Lung microvascular endothelial cell (primary cell): ENCODE measurements around the gene SUPV3L1. TPM values are rescaled to one million over a fixed set of nuclear protein-coding genes. Genes with fewer than 3 reads are reported as not detected.
A peak's percentile ranks its signal among the peaks of the same experiment; 100 is the strongest.
"Not testable (repeated sequence)": the region's sequence is repeated elsewhere in the genome, so short reads cannot be mapped to it uniquely, and the experiment has no call there.

Source experiments
- DNase-seq, 2 donors: peaks; one replicate each; pipeline versions ENCODE4 v3.0.0 to v3.0.0-alpha.2; 2010; ENCODE audit warnings: low read depth in 2 of 2
- total RNA-seq: library from RNA; depleted of rRNA; stranded (reverse); fragments of >200 nt; gene quantifications from 2 replicates; pipeline ENCODE4 v1.2.1, GENCODE V29; 2014

The SUPV3L1 gene
- total RNA-seq, 1 donor from 2014 or later, result 20.8 TPM

GRCh38 chr10:69230128-69230527 lies 50.1 kb downstream of the SUPV3L1 start:
- DNase-seq, result no peak

DNA sequence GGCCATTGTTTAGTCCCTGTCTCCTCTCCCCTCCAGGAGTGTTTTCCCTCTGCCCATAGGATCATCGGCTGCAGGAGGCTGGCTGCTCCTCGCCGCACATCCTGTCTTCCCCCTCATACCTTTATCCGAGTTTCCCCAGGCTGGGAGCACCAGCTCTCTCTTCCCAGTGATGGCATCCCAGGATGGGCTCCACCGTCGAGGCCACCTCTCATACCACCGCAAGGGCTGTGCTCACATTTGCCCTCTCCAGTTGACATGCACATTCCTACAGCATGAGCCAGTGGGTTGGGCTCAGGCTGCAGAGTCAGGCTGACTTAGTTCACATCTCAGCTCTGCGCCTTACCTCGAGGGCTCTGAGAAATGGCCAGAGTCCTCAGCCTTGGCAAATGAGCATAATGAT lies 52.2 kb downstream of the SUPV3L1 start:
- DNase-seq, result peak in 1 of 2 donors; percentile 73

DNA sequence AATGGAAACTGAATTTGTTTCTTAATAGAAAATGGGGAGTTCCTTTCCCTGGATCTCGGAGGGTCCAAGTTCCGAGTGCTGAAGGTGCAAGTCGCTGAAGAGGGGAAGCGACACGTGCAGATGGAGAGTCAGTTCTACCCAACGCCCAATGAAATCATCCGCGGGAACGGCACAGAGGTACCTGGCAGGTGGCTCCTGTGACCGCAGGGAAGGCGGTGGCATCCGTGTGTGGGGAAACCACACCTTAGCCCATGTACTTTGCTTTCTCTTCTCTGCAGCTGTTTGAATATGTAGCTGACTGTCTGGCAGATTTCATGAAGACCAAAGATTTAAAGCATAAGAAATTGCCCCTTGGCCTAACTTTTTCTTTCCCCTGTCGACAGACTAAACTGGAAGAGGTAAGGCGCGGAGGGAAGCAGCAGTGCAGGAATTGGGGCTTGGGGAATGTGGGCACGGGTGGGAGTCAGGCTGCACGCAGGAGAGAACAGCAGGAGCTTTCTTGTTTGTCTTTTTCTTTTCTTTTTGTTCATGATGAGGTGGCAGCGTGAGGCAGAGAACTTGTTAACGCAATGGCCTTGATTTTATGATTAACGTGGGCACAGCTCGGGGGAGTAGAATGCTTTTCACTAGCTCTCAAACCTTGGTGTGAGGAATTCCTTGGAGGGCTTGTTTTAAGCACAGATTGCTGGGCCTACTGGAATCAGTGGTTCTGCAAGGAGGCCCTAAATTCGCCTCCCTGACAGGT lies 52.9 kb downstream of the SUPV3L1 start:
- DNase-seq, result no peak

DNA sequence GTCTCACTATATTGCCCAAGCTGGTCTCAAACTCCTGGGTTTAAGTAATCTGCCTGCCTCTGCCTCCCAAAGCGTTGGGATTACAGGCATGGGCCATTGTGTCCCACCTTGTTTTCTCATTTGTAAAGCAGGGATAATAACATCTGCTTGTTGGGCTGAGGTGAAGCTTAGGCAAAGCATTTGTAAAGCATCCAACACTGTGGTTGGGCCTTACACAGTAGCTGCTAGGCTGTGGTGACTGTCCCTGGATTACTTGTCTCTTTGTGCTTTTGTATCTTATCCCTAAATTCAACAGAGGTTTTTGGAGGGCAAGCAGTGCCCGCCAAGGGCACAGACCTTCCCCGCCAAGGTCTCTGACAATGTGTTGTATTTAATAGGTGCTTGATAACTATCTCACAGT lies 54.4 kb downstream of the SUPV3L1 start:
- DNase-seq, result no peak

DNA sequence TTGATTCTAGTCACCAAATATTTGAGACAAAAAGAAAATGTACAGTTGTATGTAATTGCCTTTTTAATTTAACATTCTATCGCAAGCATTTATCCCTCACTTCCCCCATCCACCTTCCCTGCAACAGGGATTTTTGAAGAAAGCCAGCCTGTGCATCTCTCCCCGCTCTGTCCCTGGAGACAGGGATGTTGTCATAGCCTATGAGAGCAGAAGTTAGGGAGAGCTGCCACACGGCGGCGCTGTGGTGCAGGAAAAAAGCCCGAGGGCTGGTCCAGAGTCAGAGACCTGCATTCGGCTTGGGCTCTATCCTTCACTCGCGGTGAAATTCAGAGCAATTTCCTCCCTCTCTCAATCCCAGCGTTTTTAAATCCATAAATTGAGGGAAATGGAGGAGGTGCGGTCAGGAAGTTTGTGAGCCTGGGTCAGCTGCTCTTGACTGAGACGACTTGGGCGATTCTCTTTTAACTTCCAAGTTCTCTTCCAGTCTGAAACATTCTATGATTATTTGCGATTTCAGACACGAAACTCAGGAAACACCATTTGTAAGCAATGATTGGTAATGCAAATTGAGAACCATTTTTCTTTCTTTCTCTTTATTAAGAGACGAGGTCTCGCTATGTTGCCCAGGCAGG lies 57.6 kb downstream of the SUPV3L1 start:
- peak; percentile 75 to 83 for DNase-seq

GRCh38 chr10:69239136-69239535 lies 59.1 kb downstream of the SUPV3L1 start:
- DNase-seq, result no peak

DNA sequence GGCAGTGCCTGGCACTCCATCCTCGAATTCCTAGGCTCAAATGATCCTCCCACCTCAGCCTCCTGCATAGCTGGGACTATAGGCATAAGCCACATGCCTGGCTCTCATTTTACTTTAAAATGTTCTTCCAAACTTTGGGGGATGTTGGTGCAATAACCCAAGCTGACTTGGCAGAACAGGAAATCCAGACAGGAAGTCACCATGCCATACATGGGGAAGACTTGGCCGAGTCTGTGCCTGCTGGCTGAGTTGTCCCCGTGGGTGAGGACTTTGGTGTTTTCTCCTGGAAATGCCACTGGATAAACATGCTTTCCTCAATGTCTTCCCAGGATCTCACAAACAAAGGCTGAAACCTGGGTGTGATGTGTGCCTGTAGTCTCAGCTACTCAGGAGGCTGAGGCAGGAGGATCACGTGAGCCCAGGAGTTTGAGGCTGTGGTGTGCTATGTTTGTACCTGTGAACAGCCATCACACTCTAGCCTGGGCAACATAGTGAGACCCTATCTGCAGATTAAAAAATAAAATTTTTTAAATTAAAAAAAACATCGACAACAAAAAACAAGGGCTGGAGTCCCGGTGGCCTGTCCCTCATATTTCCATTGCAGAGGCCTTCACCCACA lies 59.9 kb downstream of the SUPV3L1 start:
- DNase-seq, result peak in 1 of 2 donors; percentile 15

DNA sequence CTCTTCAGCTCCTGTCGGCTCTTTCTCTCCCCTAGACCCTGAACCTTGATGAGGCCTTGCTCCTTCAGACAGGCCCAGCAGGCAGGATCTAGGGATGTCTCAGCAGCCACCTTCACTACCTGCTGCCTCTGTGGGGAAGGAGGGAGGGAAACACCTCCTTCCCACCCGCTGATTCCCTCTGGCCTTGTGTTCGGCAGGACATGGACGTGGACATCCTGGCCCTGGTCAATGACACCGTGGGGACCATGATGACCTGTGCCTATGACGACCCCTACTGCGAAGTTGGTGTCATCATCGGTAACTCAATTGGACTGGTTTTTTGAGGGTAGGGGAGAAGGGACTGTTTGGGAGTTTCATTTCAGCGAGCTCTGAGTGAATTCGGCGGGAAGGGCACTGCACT lies 60.4 kb downstream of the SUPV3L1 start:
- no peak for DNase-seq

GRCh38 chr10:69241575-69241974 lies 61.5 kb downstream of the SUPV3L1 start:
- peak in 1 of 2 donors; percentile 15 for DNase-seq

DNA sequence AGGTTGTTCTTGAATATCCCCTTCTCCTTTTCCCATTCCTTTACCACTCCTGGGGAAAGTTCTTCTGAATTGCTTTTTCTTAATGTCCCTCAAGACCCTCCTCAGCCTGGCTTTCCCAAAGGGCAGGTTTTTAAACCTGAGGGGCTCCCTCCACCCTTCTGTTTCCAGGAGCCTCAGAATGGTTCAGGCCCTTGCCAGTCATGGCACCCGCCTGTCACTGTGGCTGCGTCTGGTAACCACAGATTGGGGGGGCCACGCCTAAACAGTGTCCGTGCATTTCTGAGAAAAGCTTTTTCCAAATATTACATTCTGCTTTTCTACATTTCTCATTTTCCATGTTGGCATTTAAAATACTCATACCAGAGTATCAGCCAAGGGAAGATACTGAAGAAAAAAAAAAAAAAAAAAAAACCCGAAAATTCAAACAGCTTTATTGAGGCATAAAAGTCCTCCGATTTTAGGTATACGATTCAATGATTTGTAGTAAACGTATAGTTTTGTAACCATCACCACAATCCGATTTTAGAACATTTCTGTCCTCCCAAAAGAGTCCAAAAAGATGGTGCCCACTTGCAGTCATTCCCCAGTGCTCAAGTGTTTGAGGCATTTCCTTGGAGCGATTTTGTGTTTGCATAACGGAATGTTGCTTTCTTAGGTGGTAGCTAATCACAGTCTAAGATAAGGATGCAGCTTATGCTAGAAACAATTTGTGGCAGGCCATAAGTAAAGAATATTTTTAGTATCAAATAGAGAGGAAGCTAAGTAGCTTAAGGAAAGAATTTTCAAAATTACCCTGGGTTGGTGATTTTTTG lies 62.2 kb downstream of the SUPV3L1 start:
- no peak for DNase-seq

- DNase-seq, result no peak
Measured at GRCh38 chr10:69242852-69243212, 62.8 kb downstream of the SUPV3L1 start.

DNA sequence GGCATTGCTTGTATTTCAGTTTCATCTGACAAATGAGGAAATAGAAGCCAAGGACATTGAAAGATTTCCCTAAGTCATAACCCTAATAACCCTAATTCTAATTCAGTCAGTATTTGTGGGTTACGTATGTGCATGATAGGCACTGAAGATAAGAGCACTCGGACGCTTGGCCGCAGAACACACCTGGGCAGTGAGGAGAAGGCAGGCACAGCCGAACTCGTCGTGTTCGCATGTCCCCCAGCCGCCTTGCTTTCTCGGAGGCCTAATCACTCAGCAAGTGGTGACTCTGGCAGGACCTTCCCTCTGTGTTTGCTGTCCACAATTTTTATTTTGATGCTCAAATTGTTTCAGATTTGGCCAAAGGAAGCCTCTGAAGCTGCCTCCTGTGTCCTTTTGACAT lies 63.8 kb downstream of the SUPV3L1 start:
- DNase-seq, result no peak

DNA sequence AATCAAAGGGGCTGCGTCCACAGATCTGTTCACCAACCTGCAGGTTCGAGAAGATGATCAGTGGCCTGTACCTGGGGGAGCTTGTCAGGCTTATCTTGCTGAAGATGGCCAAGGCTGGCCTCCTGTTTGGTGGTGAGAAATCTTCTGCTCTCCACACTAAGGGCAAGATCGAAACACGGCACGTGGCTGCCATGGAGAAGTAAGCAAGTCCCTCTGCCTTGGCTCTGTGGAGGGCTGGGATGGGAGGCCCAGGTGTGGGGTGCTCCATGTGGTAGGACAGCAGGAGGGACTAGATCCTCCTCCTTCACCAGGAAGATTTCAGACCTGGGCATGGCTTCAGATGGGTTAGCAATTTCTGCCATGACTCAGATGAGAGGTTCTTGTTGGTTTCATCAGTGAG lies 66.0 kb downstream of the SUPV3L1 start:
- DNase-seq, result no peak

DNA sequence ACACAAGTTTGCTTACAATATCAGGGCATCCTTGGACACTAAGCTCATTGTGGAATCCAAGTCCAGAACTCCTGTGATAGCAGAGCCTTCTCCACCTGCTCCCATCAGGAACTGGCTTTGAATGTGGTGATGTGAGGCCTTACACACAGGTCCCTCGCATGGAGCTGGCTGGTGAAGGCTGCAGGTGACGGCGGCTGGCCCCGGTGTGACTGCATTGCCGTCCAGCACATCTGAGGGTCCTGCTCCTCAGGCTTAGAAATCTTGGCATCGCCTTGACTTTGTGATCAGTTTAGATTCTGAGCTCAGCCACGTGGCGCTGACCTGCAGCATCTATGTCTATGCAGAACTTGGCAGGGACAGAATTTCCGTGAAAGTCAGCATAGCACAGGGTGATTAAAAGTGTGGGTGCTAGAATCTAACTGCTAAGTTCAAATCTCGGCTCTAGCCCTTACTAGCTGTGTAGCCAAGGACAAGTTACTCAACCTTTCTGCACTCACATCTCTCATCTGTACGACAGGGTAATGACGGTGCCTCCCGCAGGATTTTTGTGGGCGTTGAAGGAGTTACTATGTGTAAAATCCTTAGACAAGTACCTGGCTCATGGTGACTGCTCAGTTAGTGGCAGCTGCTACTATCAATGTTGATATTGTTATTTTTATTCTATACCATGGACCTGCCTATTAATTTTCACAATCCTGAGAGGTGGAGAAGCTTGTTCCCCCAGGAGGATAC lies 66.7 kb downstream of the SUPV3L1 start:
- no peak for DNase-seq

DNA sequence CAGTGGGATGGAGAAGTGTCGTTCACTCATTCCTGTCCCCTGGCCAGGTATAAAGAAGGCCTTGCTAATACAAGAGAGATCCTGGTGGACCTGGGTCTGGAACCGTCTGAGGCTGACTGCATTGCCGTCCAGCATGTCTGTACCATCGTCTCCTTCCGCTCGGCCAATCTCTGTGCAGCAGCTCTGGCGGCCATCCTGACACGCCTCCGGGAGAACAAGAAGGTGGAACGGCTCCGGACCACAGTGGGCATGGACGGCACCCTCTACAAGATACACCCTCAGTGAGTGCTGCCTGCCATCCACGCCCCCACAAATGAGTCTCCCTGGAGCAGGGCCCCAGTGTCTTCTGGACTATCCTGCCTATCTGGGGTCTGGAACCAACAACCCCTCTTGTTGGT lies 67.3 kb downstream of the SUPV3L1 start:
- DNase-seq, result no peak

GRCh38 chr10:69248117-69248730 lies 68.2 kb downstream of the SUPV3L1 start:
- no peak for DNase-seq

- DNase-seq, result no peak
Measured at GRCh38 chr10:69250041-69250440, 70.0 kb downstream of the SUPV3L1 start.

DNA sequence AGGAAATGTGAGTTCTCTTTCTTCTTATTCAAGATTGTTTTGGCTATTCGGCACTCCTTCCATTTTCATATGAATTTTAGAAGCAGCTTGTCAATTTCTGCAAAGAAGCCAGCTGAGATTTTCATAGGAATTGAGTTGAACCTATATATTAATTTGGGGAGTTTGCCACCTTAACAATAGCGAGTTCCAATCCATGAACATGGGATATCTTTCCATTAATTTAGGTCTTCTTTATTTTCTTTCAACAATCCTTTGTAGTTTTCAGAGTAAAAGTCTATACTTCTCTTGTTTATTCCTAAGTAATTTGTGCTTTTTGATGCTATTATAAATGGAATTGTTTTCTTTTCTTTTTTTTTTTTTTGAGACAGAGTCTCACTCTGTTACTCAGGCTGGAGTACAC lies 71.4 kb downstream of the SUPV3L1 start:
- DNase-seq, result not testable (repeated sequence)

- no peak for DNase-seq
Measured at GRCh38 chr10:69253171-69253570, 73.1 kb downstream of the SUPV3L1 start.

DNA sequence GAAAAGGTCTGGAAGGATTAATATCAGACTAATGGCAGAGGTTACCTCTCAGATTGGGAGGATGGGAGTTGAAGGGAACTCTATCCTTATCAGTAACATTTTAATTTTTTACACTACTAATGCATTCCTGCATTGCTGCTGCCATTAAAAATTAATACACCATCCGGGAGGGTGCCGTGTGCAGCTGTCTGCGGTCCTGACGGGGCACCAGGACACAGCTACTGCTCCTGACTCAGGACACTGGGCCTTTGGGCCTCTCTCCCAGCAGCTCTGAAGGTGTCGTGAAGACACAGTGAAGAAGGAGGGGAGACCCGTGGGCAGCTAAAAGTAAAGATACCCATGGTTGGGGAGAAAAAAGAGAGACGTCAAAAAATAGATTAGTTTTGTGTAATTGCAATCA lies 74.8 kb downstream of the SUPV3L1 start:
- DNase-seq, result no peak
